GM23338 (cell line): Measurements from ENCODE around the gene SLC25A17. TPM values are rescaled to one million over a fixed set of nuclear protein-coding genes. Genes with fewer than 3 reads are reported as not detected.
A peak's percentile ranks its signal among the peaks of the same experiment; 100 is the strongest.
"Not testable (repeated sequence)": the region's sequence is repeated elsewhere in the genome, so short reads cannot be mapped to it uniquely, and the experiment has no call there.

Experiments
- ATAC-seq: fragments of 200-7000 bp; cut with Tn5 transposase; 3 replicates; pipeline ENCODE4 v1.9.1; 2020
- DNase-seq: peaks from one replicate; pipeline ENCODE4 v3.0.0-alpha.2; 2015; ENCODE audit warnings: low spot score
- H2AFZ ChIP-seq: fragments of 200-600 bp; sonication (generic); 2 replicates; pipeline ENCODE4 v1.8.0; 2016; ENCODE audit warnings: antibody characterized with exemption, mild to moderate bottlenecking, moderate library complexity
- H3F3A ChIP-seq: fragments of 200-600 bp; sonication (generic); replicated peaks from 2 replicates; pipeline ENCODE4 v1.8.0; 2017; ENCODE audit warnings: antibody characterized with exemption, mixed run types, low read depth
- H3K27ac ChIP-seq: fragments of 200-600 bp; sonication (generic); 2 replicates; pipeline ENCODE4 v1.6.1; 2016; ENCODE audit warnings: low read depth
- H3K27me3 ChIP-seq: fragments of 200-600 bp; sonication (generic); 2 replicates; pipeline ENCODE4 v1.8.0; 2016; ENCODE audit warnings: mild to moderate bottlenecking, mixed run types, moderate library complexity; ENCODE audit not compliant: insufficient read depth
- H3K36me3 ChIP-seq: fragments of 200-600 bp; sonication (generic); 2 replicates; pipeline ENCODE4 v1.8.0; 2016; ENCODE audit warnings: mild to moderate bottlenecking; ENCODE audit not compliant: insufficient read depth
- H3K4me1 ChIP-seq: fragments of 200-600 bp; sonication (generic); 2 replicates; pipeline ENCODE4 v1.8.0; 2016; ENCODE audit warnings: mild to moderate bottlenecking, moderate library complexity; ENCODE audit not compliant: insufficient read depth
- H3K4me2 ChIP-seq: fragments of 200-600 bp; sonication (generic); 2 replicates; pipeline ENCODE4 v1.7.1; 2017; ENCODE audit warnings: mixed run types
- H3K4me3 ChIP-seq: fragments of 200-600 bp; sonication (generic); 2 replicates; pipeline ENCODE4 v1.6.1; 2016; ENCODE audit warnings: mixed run types
- H3K79me2 ChIP-seq: fragments of 200-600 bp; sonication (generic); replicated peaks from 2 replicates; pipeline ENCODE4 v1.8.0; 2017; ENCODE audit warnings: mild to moderate bottlenecking; ENCODE audit not compliant: insufficient read depth
- H3K9me2 ChIP-seq: fragments of 200-600 bp; sonication (generic); 2 replicates; pipeline ENCODE4 v1.8.0; 2017; ENCODE audit not compliant: insufficient read depth
- H4K20me1 ChIP-seq: fragments of 200-600 bp; sonication (generic); replicated peaks from 2 replicates; pipeline ENCODE4 v1.8.0; 2017; ENCODE audit warnings: mild to moderate bottlenecking; ENCODE audit not compliant: insufficient read depth
- H3K27ac Mint-ChIP-seq: 2 replicates; pipeline ENCODE4 v1.8.0; 2020; ENCODE audit warnings: inconsistent platforms, mild to moderate bottlenecking, moderate library complexity, mixed read lengths
- H3K27me3 Mint-ChIP-seq: 3 replicates; pipeline ENCODE4 v1.8.0; 2022; ENCODE audit warnings: low read depth, mild to moderate bottlenecking, moderate library complexity, mixed read lengths, inconsistent platforms; ENCODE audit not compliant: insufficient read depth, poor library complexity
- H3K36me3 Mint-ChIP-seq: 3 replicates; pipeline ENCODE4 v1.8.0; 2021; ENCODE audit warnings: low read depth, mild to moderate bottlenecking, inconsistent platforms, moderate library complexity, mixed read lengths
- H3K4me1 Mint-ChIP-seq: 3 replicates; pipeline ENCODE4 v1.8.0; 2020; ENCODE audit warnings: mild to moderate bottlenecking, inconsistent platforms, mixed read lengths
- H3K4me3 Mint-ChIP-seq: 3 replicates; pipeline ENCODE4 v1.8.0; 2021; ENCODE audit warnings: moderate library complexity, mild to moderate bottlenecking, inconsistent platforms, mixed read lengths
- H3K9me3 Mint-ChIP-seq: 3 replicates; pipeline ENCODE4 v1.8.0; 2020; ENCODE audit warnings: moderate library complexity, mild to moderate bottlenecking, inconsistent platforms, mixed read lengths
- CREB1 ChIP-seq: fragments of 250-450 bp; sonication (Bioruptor Pico); IDR thresholded peaks from 2 replicates; pipeline ENCODE4 v1.5.0; 2020; ENCODE audit warnings: low read depth, mild to moderate bottlenecking, moderate library complexity
- ETS1 ChIP-seq: IDR thresholded peaks from 2 replicates; pipeline ENCODE4 v1.6.1; 2016; ENCODE audit warnings: antibody characterized with exemption
- EZH2phosphoT487 ChIP-seq: fragments of 200-600 bp; sonication (generic); IDR thresholded peaks from one replicate; pipeline ENCODE4 v1.8.1; 2018; ENCODE audit warnings: antibody characterized with exemption; ENCODE audit not compliant: unreplicated experiment
- JUNB ChIP-seq: IDR thresholded peaks from one replicate; pipeline ENCODE4 v1.6.1; 2016; ENCODE audit warnings: antibody characterized with exemption; ENCODE audit not compliant: unreplicated experiment
- POLR2AphosphoS5 ChIP-seq: IDR thresholded peaks from 2 replicates; pipeline ENCODE4 v1.6.1; 2016; ENCODE audit warnings: antibody characterized with exemption, low read depth
- REST ChIP-seq: IDR thresholded peaks from one replicate; pipeline ENCODE4 v1.6.1; 2018; ENCODE audit warnings: antibody characterized with exemption; ENCODE audit not compliant: unreplicated experiment
- ZNF114 ChIP-seq: fragments of 250-450 bp; sonication (Bioruptor Pico); IDR thresholded peaks from 2 replicates; pipeline ENCODE4 v1.5.0; 2020; ENCODE audit warnings: mild to moderate bottlenecking, moderate library complexity
- ZNF331 ChIP-seq: fragments of 250-450 bp; sonication (Bioruptor Pico); IDR thresholded peaks from 2 replicates; pipeline ENCODE4 v1.5.0; 2020; ENCODE audit warnings: low read depth, mild to moderate bottlenecking, moderate library complexity
- microRNA-seq: library from miRNA; unstranded; fragments of <30 nt; microRNA quantifications from one replicate; pipeline ENCODE4, GENCODE V29; 2017
- polyA plus RNA-seq: library from polyadenylated mRNA; unstranded; fragments of >200 nt; fragmentation: Nextera tagmentation; extraction: Ambion mirVana; gene quantifications from 2 replicates; pipeline ENCODE4 v1.2.1, GENCODE V29; 2016
- small RNA-seq: library from RNA; depleted of rRNA; stranded (forward); fragments of <200 nt; gene quantifications from one replicate; pipeline ENCODE3, GENCODE V24; 2014; ENCODE audit warnings: low replicate concordance
- total RNA-seq: library from RNA; depleted of rRNA; stranded (reverse); fragments of >200 nt; shearing (Covaris generic); gene quantifications from 2 replicates; pipeline ENCODE4 v1.2.3, GENCODE V29; 2014; rRNA removed

Gene SLC25A17
- total and polyA plus RNA-seq, 2 experiments from 2014 or later: 35.4 to 43.6 TPM

DNA sequence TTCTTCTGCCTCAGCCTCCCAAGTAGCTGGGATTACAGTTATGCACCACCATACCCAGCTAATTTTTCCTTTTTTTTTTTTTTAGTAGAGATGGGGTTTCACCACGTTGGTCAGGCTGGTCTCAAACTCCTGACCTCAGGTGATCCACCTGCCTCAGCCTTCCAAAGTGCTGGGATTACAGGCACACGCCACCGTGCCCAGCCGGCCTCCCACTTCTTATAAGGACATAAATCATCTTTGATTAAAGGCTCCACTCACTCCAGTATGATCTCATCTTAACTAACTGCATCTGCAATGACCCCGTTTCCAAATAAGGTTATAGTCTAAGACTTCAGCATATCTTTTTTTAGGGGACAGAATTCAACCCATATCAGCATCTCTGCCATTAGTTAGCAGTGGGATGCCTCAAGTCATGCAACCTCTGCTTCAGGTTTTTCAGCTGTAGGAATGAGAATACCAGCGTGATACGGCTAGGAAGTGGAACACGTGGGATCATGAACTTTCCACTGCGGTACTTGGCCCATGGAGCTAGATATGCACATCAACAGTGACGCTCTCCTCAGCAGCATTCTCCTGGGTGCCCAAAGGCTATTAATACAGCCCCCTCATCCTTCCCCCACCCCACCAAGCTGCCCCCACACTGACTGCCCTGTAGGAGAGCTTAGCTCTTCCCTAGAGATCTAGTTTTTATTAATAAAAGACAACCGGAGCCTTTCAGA lies 98.4 kb downstream of the SLC25A17 start:
- peaks cover 3% of the 10 kb centered on the region; the same call in 1 of the 2 replicates for H3F3A ChIP-seq
- Mint-ChIP-seq H3K27me3 (peaks cover 11% of the 10 kb centered on the region), H3K4me3 (no peak overlapping the region), H3K36me3 (no peaks in the 10 kb centered on the region), H3K9me3 (no peaks in the 10 kb centered on the region; the same call in 2 of the 3 replicates), H3K27ac (peak overlapping the region; percentile 40; the same call in 1 of the 2 replicates), H3K4me1 (peaks cover 27% of the 10 kb centered on the region)
- no peak overlapping the region for H3K27ac ChIP-seq
- 0 out of 2 replicates have a peak overlapping the region, but pooled peaks have one; percentile 46 for H3K4me2 ChIP-seq
- H3K4me1 ChIP-seq: peaks cover 22% of the 10 kb centered on the region
- H4K20me1 ChIP-seq: no peaks in the 10 kb centered on the region
- H3K4me3 ChIP-seq: no peak overlapping the region
- TF ChIP-seq REST (no peak), ZNF114 (no peak), POLR2AphosphoS5 (no peak), CREB1 (CRISPR knock-in tag) (no peak), EZH2phosphoT487 (no peak), ETS1 (no peak), ZNF331 (no peak), JUNB (no peak)
- H3K79me2 ChIP-seq: no peaks in the 10 kb centered on the region
- ATAC-seq (peak; percentile 16; the same call in 1 of the 3 replicates), DNase-seq (no peak)
- no peaks in the 10 kb centered on the region for H3K27me3 ChIP-seq
- H3K9me2 ChIP-seq: no peaks in the 10 kb centered on the region
- H3K36me3 ChIP-seq: no peaks in the 10 kb centered on the region
- peak overlapping the region; percentile 63; the same call in 1 of the 2 replicates for H2AFZ ChIP-seq

- not testable (repeated sequence) for H4K20me1 ChIP-seq, H3K79me2 ChIP-seq, H3K36me3 ChIP-seq, H3K4me2 ChIP-seq, H3F3A ChIP-seq, ATAC-seq, H3K27ac Mint-ChIP-seq, H3K27me3 ChIP-seq, H3K4me3 ChIP-seq, H3K36me3 Mint-ChIP-seq, H3K27ac ChIP-seq, DNase-seq, H3K9me2 ChIP-seq, H3K9me3 Mint-ChIP-seq, H3K4me3 Mint-ChIP-seq
- H3K27me3 Mint-ChIP-seq: peaks cover 14% of the 10 kb centered on the region
- Histone ChIP-seq H3K4me1 (peaks cover 25% of the 10 kb centered on the region), H2AFZ (peak overlapping the region; percentile 78)
- peaks cover 27% of the 10 kb centered on the region for H3K4me1 Mint-ChIP-seq
Measured at GRCh38 chr22:40720156-40720537, 99.0 kb downstream of the SLC25A17 start.

Small RNAs within 50 kb of the gene (microRNA-seq; reads per million reads assigned to microRNA genes)
- not detected for gene MIR4766

Small RNAs within 50 kb of the gene (small RNA-seq; reads per million reads assigned to genes)
- gene JTBP1 (not detected), gene MIR4766 (not detected)

Other genes starting within 250 kb of the SLC25A17 start
- 85.2 and 92.4 TPM in 2 replicates for gene MRTFA, start 182.6 kb downstream of the SLC25A17 start, total RNA-seq
- gene MRTFA, start 182.6 kb downstream of the SLC25A17 start, polyA plus RNA-seq: 18.1 and 19.3 TPM in 2 replicates
- 0.27 and 2.4 TPM in 2 replicates for gene MCHR1, start 139.9 kb downstream of the SLC25A17 start, total RNA-seq
- 0.83 and 0.91 TPM in 2 replicates for gene MCHR1, start 139.9 kb downstream of the SLC25A17 start, polyA plus RNA-seq
- gene ST13, start 37.3 kb upstream of the SLC25A17 start, total RNA-seq: 148 and 159 TPM in 2 replicates
- gene ST13, start 37.3 kb upstream of the SLC25A17 start, polyA plus RNA-seq: 208 and 238 TPM in 2 replicates
- gene XPNPEP3, start 37.8 kb upstream of the SLC25A17 start, total RNA-seq: 19.5 and 22.9 TPM in 2 replicates
- 10.4 and 11.6 TPM in 2 replicates for gene XPNPEP3, start 37.8 kb upstream of the SLC25A17 start, polyA plus RNA-seq
- not detected in 2 replicates for gene DNAJB7, start 42.8 kb upstream of the SLC25A17 start, total RNA-seq
- gene DNAJB7, start 42.8 kb upstream of the SLC25A17 start, polyA plus RNA-seq: 0.40 and 0.63 TPM in 2 replicates
- gene RBX1, start 132.0 kb upstream of the SLC25A17 start, total RNA-seq: 31.7 and 36.7 TPM in 2 replicates
- gene RBX1, start 132.0 kb upstream of the SLC25A17 start, polyA plus RNA-seq: 340 and 341 TPM in 2 replicates